K562 (cell line): Measurements from ENCODE around the gene UNC5B. TPM values are rescaled to one million over a fixed set of nuclear protein-coding genes. Genes with fewer than 3 reads are reported as not detected.

ENCODE experiments used
- GATAD2B ChIP-seq: fragments of 450-650 bp; IDR thresholded peaks from 2 replicates; pipeline ENCODE4 v1.6.1; 2017; ENCODE audit warnings: mild to moderate bottlenecking, borderline replicate concordance
- POLR2G ChIP-seq: fragments of 200-400 bp; formaldehyde crosslinking; IDR thresholded peaks from 2 replicates; pipeline ENCODE4 v1.6.1; 2017; ENCODE audit warnings: low read depth, mild to moderate bottlenecking, antibody characterized with exemption, low read length, moderate library complexity
- polyA plus RNA-seq, 8 experiments: library from polyadenylated mRNA; depleted of rRNA in 4 of 8; stranded (reverse) in 5 of 8; unstranded in 3 of 8; fragments of >200 nt; fragmentation: Nextera tagmentation in 2 of 8; fragmentation: Illumina TruSeq in 1 of 8; extraction: Ambion mirVana in 2 of 8; extraction: Trizol in 1 of 8; gene quantifications; 2 replicates each; pipeline versions ENCODE4 v1.2.1 to v1.2.3, GENCODE V29; 2011 to 2014; ENCODE audit warnings: inconsistent platforms in 1 of 8, missing spikeins in 1 of 8
- total RNA-seq, 7 experiments: library from RNA; depleted of rRNA in 6 of 7; stranded (reverse); fragments of >200 nt in 6 of 7; fragmentation: Illumina TruSeq in 2 of 7; extraction: Trizol in 2 of 7; gene quantifications; 2 replicates each; pipeline versions ENCODE4 v1.2.1 to v1.2.3, GENCODE V29; 2011 to 2021; ENCODE audit warnings: low replicate concordance in 1 of 7
- TF ChIP-seq, protein P1 (sequence below): fragments of 200-600 bp; sonication (generic); IDR thresholded peaks from one replicate; pipeline ENCODE4 v1.6.1; 2012; ENCODE audit warnings: mild to moderate bottlenecking, low read depth, low read length, inconsistent platforms

UNC5B gene
- total and polyA plus RNA-seq, 9 of the 15 experiments (the other 6 are each of a cell fraction or from before 2014, with no cell fraction given): 0.10 to 8.4 (median 2.1) TPM

DNA sequence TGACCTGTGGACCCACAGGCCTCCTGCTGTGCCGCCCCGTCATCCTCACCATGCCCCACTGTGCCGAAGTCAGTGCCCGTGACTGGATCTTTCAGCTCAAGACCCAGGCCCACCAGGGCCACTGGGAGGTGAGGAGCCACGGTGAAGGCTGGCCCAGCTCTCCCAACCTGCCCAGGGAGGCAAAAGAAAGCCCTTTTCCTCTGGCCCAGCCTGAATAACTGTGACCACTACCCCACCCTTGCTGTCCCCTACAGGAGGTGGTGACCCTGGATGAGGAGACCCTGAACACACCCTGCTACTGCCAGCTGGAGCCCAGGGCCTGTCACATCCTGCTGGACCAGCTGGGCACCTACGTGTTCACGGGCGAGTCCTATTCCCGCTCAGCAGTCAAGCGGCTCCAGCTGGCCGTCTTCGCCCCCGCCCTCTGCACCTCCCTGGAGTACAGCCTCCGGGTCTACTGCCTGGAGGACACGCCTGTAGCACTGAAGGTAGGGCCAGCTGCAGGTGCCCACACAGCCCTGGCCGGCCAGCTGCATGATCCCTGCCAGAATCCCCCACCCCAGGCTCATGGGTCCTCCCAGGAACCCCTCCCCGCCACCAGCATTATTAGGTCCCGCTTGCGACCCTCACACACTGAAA is 81.2 kb downstream of the UNC5B start (continued):
- TF ChIP-seq, protein P1, sequence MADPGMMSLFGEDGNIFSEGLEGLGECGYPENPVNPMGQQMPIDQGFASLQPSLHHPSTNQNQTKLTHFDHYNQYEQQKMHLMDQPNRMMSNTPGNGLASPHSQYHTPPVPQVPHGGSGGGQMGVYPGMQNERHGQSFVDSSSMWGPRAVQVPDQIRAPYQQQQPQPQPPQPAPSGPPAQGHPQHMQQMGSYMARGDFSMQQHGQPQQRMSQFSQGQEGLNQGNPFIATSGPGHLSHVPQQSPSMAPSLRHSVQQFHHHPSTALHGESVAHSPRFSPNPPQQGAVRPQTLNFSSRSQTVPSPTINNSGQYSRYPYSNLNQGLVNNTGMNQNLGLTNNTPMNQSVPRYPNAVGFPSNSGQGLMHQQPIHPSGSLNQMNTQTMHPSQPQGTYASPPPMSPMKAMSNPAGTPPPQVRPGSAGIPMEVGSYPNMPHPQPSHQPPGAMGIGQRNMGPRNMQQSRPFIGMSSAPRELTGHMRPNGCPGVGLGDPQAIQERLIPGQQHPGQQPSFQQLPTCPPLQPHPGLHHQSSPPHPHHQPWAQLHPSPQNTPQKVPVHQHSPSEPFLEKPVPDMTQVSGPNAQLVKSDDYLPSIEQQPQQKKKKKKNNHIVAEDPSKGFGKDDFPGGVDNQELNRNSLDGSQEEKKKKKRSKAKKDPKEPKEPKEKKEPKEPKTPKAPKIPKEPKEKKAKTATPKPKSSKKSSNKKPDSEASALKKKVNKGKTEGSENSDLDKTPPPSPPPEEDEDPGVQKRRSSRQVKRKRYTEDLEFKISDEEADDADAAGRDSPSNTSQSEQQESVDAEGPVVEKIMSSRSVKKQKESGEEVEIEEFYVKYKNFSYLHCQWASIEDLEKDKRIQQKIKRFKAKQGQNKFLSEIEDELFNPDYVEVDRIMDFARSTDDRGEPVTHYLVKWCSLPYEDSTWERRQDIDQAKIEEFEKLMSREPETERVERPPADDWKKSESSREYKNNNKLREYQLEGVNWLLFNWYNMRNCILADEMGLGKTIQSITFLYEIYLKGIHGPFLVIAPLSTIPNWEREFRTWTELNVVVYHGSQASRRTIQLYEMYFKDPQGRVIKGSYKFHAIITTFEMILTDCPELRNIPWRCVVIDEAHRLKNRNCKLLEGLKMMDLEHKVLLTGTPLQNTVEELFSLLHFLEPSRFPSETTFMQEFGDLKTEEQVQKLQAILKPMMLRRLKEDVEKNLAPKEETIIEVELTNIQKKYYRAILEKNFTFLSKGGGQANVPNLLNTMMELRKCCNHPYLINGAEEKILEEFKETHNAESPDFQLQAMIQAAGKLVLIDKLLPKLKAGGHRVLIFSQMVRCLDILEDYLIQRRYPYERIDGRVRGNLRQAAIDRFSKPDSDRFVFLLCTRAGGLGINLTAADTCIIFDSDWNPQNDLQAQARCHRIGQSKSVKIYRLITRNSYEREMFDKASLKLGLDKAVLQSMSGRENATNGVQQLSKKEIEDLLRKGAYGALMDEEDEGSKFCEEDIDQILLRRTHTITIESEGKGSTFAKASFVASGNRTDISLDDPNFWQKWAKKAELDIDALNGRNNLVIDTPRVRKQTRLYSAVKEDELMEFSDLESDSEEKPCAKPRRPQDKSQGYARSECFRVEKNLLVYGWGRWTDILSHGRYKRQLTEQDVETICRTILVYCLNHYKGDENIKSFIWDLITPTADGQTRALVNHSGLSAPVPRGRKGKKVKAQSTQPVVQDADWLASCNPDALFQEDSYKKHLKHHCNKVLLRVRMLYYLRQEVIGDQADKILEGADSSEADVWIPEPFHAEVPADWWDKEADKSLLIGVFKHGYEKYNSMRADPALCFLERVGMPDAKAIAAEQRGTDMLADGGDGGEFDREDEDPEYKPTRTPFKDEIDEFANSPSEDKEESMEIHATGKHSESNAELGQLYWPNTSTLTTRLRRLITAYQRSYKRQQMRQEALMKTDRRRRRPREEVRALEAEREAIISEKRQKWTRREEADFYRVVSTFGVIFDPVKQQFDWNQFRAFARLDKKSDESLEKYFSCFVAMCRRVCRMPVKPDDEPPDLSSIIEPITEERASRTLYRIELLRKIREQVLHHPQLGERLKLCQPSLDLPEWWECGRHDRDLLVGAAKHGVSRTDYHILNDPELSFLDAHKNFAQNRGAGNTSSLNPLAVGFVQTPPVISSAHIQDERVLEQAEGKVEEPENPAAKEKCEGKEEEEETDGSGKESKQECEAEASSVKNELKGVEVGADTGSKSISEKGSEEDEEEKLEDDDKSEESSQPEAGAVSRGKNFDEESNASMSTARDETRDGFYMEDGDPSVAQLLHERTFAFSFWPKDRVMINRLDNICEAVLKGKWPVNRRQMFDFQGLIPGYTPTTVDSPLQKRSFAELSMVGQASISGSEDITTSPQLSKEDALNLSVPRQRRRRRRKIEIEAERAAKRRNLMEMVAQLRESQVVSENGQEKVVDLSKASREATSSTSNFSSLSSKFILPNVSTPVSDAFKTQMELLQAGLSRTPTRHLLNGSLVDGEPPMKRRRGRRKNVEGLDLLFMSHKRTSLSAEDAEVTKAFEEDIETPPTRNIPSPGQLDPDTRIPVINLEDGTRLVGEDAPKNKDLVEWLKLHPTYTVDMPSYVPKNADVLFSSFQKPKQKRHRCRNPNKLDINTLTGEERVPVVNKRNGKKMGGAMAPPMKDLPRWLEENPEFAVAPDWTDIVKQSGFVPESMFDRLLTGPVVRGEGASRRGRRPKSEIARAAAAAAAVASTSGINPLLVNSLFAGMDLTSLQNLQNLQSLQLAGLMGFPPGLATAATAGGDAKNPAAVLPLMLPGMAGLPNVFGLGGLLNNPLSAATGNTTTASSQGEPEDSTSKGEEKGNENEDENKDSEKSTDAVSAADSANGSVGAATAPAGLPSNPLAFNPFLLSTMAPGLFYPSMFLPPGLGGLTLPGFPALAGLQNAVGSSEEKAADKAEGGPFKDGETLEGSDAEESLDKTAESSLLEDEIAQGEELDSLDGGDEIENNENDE: no peak
- TF ChIP-seq POLR2G (0 out of 2 replicates have a peak, but pooled peaks have one; percentile 26), GATAD2B (no peak)
